GM18499 (cell line): ENCODE results near the gene MBNL3.
"Not testable (repeated sequence)": the region's sequence is repeated elsewhere in the genome, so short reads cannot be mapped to it uniquely, and the experiment has no call there.

Source experiments
- ATAC-seq: cut with Tn5 transposase; IDR thresholded peaks from one replicate; pipeline ENCODE4 v1.9.1; 2021; ENCODE audit warnings: moderate number of reproducible peaks; ENCODE audit not compliant: insufficient read depth, unreplicated experiment

MBNL3 gene

DNA sequence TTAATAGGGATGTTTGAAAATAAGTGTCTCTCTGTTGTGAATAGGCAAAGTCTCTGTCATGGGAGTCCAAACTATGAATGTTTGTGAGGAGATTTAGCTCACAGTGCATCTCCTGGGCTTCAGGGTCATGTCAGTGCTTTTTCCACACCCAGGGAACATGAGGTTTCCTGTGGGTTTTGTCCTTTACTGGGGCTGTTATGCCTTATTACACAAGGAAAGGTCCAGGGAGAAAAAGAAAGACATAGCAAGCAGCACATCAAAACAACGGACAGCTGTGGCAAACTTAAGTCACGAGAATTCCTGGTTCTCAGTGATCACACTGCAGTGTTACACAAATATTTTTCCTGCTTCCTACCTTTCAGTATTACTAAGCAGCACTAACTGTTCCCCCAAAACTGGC is 99.4 kb downstream of the MBNL3 start:
- ATAC-seq: no peak

GRCh38 chrX:132388371-132388770 is 100.5 kb downstream of the MBNL3 start:
- no peak for ATAC-seq

DNA sequence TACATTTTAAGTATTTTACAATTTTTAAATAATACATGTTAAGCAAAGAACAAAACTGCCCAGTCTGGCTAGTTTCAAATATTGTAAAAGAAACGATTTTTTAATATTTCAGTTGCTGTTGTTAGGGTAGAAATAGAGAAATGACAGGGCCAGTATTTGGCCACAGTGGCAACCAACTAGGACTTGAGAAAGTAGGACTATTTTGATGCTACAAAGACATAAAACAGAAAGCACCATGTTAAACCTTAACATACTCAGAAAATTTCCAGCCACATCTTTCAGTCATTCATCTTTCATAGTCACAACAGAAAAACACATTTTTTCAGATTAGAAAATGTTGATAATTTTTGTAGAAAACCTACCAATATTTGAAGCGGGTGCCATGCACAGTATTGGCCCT is 104.5 kb downstream of the MBNL3 start:
- no peak for ATAC-seq

DNA sequence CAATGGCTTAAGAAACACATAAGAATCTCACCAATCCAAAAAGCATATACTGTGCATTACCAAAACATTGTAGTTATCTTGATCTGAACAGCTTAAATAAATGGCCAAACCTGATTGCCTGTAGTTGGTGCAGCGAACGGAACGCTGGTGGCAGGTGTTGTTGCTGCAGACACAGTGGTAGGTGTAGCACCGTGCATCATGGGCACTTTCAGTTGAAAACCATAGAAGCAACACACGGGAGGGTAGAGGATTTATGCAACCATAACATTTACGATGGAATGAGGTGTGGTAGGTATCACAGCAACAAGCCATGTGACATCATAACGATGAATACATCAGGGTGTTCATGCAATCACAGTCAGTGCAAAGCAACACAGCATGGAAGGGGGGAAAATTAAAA is 106.8 kb downstream of the MBNL3 start:
- ATAC-seq: no peak

DNA sequence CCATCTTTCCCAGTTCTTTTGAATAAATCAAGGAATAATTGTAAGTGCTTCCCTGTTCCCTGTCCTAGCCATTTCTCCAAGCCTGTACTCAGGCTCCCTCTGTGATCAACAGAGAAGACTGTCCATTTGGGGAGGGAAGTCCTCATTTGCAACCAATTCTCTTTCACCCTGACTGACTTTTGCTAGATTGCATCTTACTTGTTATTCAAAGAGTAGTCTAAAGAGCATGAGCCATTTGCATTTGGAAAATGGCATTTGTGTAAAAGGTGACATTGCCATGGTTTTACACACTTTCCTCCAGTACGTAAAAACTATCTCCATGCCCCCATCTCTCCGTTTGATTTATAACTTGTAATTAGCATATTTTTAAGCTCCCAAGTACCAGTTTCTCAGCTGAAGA is 110.6 kb downstream of the MBNL3 start:
- ATAC-seq: no peak

GRCh38 chrX:132375941-132376340 is 112.9 kb downstream of the MBNL3 start:
- ATAC-seq: no peak

GRCh38 chrX:132373610-132374009 is 115.2 kb downstream of the MBNL3 start:
- ATAC-seq: no peak

DNA sequence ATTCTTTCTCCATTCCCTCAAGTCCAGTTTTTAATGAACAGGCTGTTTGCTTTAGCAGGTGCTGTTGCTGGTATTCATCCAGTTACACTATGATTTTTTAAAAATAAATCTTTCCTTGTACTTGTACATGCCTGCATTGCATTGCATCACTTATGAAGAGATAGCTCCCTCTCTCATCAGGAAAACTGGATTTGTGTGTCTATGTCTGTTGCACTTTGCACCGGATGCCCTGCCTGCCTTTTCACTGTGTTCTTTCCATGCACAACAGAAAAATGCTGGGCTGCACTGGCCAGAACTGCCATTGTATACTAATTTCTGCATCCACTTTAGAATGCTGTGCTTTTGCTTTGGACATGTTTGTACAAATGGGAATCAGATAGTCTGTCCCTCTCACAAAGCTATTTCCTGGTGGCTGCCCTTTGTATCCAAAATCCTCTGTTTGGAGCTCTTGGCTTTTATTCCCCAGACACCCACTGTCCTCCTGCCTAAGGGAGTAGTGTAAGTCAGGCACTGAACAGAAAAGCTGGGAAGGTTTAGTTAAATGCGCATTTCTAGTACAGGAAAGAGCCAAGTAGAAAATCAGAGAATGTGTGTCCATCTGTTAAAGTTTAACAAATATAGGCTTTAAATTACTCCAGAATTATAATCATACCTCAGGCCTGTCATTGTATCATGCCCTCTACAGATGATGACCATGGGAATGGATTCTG is 119.1 kb downstream of the MBNL3 start:
- ATAC-seq: no peak

GRCh38 chrX:132367984-132368383 is 120.9 kb downstream of the MBNL3 start:
- no peak for ATAC-seq

DNA sequence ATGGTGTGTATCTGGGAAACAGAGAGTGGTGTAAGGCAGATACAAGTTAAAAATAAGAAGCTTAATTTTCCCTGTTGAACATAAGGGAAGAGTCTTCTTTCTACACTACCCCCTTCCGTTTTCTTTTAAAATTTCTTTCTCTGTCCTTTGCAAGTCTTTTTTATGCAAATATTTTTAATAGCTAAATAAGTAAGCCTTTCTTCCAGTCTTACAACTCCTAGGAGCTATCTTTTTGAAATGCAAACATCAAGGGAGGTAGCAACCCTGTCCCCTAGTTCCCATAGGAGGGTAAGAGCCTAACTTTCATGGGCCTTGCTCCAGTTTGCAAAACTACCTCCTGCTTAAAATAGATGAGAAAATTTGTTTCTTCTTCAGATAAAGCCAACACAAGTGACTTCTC is 121.5 kb downstream of the MBNL3 start:
- no peak for ATAC-seq

DNA sequence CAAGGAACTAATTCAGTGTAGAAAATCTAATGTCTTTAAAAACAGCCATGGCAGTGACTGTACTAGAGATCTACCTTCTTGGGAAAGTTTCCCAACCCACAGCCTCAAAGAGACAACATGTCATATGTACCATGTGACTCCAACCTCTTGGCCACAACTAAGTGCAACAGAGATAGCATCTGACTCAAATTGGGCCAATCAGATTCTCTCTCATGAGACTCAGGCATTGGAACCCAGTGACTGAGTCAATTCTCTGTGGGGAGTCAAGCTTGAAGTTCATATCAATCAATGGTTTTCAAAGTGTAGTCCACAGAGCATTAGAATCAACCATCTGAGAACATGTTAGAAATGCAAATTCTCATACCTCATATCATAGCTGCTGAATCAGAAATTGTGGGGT is 123.3 kb downstream of the MBNL3 start:
- ATAC-seq: no peak

DNA sequence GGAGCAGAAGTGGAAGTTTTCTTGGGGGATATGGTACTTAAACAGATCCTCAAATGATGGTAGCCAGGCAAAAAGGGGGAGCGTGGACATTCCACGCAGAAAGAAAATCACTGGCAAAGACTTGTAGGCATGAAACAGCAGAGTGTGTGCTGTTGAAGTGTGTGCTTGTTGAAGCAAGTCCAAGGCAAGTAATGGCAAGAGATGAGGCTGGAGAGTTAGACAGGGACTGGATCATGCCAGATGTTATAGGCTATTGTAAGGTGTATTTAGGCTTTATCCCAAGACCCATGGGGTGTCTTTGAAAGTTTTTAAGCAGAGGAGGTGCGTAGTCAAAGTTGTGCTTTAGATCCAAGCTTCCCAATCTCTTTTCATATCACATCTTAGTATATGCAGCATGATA is 124.5 kb downstream of the MBNL3 start:
- ATAC-seq: no peak

GRCh38 chrX:132353430-132353829 is 135.4 kb downstream of the MBNL3 start:
- ATAC-seq: no peak

GRCh38 chrX:132336172-132336571 is 152.7 kb downstream of the MBNL3 start:
- ATAC-seq: no peak

DNA sequence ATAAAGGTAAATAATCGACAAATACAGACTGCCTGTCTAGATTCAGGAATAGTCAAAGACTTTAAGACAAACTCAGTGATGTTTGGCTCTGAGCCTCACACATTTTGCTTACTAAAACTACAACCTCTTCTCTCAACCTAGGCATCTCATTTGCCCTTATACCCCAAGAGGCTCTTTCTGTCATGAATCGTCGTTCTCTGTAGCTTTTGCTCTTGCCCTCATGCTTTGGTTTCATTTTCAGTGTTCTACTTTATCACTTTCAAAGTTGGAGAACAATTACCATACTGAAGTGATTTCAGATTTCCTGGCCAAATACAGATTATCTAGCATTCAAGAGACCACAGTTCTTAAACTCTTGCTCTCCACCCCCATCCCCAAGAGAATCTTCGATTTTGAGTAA is 155.5 kb downstream of the MBNL3 start:
- no peak for ATAC-seq

DNA sequence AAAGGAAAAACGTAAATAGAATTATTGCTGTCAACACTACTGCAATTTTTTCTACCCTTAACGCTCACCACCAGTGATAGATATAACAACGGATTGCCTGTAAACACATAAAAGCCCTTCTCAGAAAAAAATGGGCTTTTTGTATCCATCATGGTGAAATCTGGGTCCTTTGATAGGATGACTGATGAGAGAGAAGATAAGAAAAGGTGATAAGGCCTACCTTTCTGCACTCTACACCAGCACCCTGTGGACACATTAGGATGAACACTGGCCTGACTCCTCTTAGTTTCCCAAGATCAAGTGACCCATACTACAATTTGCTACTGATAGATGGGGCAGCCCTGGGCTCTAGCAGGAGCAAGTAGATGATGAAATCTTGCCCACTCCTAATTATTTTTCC is 157.3 kb downstream of the MBNL3 start:
- no peak for ATAC-seq

- no peak for ATAC-seq
Measured at GRCh38 chrX:132331000-132331399, 157.8 kb downstream of the MBNL3 start.

GRCh38 chrX:132330156-132330729 is 158.6 kb downstream of the MBNL3 start:
- ATAC-seq: no peak

GRCh38 chrX:132326960-132327359 is 161.9 kb downstream of the MBNL3 start:
- not testable (repeated sequence) for ATAC-seq
